Psoas muscle (tissue), 8 donors: ENCODE data around the gene GAS2. TPM values are rescaled to one million over a fixed set of nuclear protein-coding genes. Genes with fewer than 3 reads are reported as not detected.

Source experiments
- ATAC-seq, 4 donors: fragments of 200-7000 bp; cut with Tn5 transposase; one replicate each; pipeline ENCODE4 v1.9.1; 2020; ENCODE audit warnings: moderate library complexity in 3 of 4, mild to moderate bottlenecking in 2 of 4
- DNase-seq, 2 donors: peaks; one replicate each; pipeline ENCODE4 v3.0.0-alpha.2; 2020
- H3K27ac ChIP-seq: fragments of 200-600 bp; one replicate; pipeline ENCODE4 v1.8.0; 2022
- H3K27me3 ChIP-seq, 3 donors: fragments of 200-600 bp in 1 of 3; one replicate each; pipeline versions ENCODE4 v1.6.1 to v1.8.0; 2013 to 2022; ENCODE audit warnings: low read length in 2 of 3, mild to moderate bottlenecking in 2 of 3, moderate library complexity in 1 of 3; ENCODE audit not compliant: insufficient read depth in 3 of 3
- H3K36me3 ChIP-seq, 2 donors: fragments of 200-600 bp in 1 of 2; one replicate each; pipeline versions ENCODE4 v1.6.1 to v1.8.0; 2013 to 2022; ENCODE audit warnings: low read depth in 1 of 2, mild to moderate bottlenecking in 1 of 2, moderate library complexity in 1 of 2; ENCODE audit not compliant: insufficient read depth in 1 of 2
- H3K4me1 ChIP-seq: fragments of 200-600 bp; one replicate; pipeline ENCODE4 v1.8.0; 2022
- H3K4me3 ChIP-seq: fragments of 200-600 bp; one replicate; pipeline ENCODE4 v1.8.0; 2022; ENCODE audit warnings: mild to moderate bottlenecking
- H3K9me3 ChIP-seq: fragments of 200-600 bp; one replicate; pipeline ENCODE4 v1.8.0; 2022
- whole genome bisulfite sequencing, 3 donors: extraction: QIAGEN DNeasy Blood & Tissue Kit; methylation state at CpG; one replicate each; pipeline versions ENCODE4 v1.1.6 to v1.1.7; 2013; 5-methylcytosine and 5-hydroxymethylcytosine counted together
- intact Hi-C, 2 donors: fragments of 100-400 bp; cut with DNase I; formaldehyde crosslinking; loops; one replicate each; pipeline versions ENCODE4 v1.11.0 to v1.14.2; 2022
- polyA plus RNA-seq, 3 donors: library from polyadenylated mRNA; stranded (reverse); fragments of 200-250 nt; gene quantifications; one replicate each; pipeline ENCODE4 v1.2.3, GENCODE V29; 2013
- total RNA-seq, 4 donors: library from RNA; stranded (reverse); fragmentation: NEBNext Ultra II Directional in 2 of 4; extraction: Animal tissue kit (Norgen Biotek cat#: 25700) in 2 of 4; gene quantifications; one replicate each; pipeline versions ENCODE4 v1.2.1 to v1.2.4, GENCODE V29; 2021 to 2023
- TF ChIP-seq, protein P1 (sequence below): fragments of 200-600 bp; IDR thresholded peaks from one replicate; pipeline ENCODE4 v1.8.0; 2022; ENCODE audit warnings: antibody characterized with exemption
- donor health status: healthy with polysubstance abuse.
- donor health status: DM: no; HTN: no; CAD: no; lungs with moderate emphysema.
- donor health status: Bipolar disorder and iron deficiency.
- donor health status: healthy.
- donor health status: DM: yes; HTN: yes; CAD: no.
- donor health status: DM: no; HTN: no; CAD: no.
- donor health status: DM: no; HTN: no; CAD: no.
- donor health status: DM: yes; HTN: yes; CAD: no.

The GAS2 gene
- total and polyA plus RNA-seq, 7 donors = 0.51 to 4.6 (median 2.8) TPM

GRCh38 chr11:22690871-22691270 is 24.5 kb downstream of the GAS2 start:
- H3K4me3 ChIP-seq = no peak overlapping the region
- peaks cover 0 to 4% of the 10 kb centered on the region in 2 donors for H3K36me3 ChIP-seq
- DNase-seq (no peak), ATAC-seq (no peak)
- WGBS, 3 donors = 70 to 80% (median 77%) methylated on average over 4 of the region's 4 CpGs
- intact Hi-C loops = no loop called here
- H3K27ac ChIP-seq = no peak overlapping the region
- no peaks in the 10 kb centered on the region for H3K27me3 ChIP-seq
- TF ChIP-seq, protein P1, sequence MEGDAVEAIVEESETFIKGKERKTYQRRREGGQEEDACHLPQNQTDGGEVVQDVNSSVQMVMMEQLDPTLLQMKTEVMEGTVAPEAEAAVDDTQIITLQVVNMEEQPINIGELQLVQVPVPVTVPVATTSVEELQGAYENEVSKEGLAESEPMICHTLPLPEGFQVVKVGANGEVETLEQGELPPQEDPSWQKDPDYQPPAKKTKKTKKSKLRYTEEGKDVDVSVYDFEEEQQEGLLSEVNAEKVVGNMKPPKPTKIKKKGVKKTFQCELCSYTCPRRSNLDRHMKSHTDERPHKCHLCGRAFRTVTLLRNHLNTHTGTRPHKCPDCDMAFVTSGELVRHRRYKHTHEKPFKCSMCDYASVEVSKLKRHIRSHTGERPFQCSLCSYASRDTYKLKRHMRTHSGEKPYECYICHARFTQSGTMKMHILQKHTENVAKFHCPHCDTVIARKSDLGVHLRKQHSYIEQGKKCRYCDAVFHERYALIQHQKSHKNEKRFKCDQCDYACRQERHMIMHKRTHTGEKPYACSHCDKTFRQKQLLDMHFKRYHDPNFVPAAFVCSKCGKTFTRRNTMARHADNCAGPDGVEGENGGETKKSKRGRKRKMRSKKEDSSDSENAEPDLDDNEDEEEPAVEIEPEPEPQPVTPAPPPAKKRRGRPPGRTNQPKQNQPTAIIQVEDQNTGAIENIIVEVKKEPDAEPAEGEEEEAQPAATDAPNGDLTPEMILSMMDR = no peak
- H3K4me1 ChIP-seq = no peaks in the 10 kb centered on the region
- H3K9me3 ChIP-seq = no peaks in the 10 kb centered on the region

DNA sequence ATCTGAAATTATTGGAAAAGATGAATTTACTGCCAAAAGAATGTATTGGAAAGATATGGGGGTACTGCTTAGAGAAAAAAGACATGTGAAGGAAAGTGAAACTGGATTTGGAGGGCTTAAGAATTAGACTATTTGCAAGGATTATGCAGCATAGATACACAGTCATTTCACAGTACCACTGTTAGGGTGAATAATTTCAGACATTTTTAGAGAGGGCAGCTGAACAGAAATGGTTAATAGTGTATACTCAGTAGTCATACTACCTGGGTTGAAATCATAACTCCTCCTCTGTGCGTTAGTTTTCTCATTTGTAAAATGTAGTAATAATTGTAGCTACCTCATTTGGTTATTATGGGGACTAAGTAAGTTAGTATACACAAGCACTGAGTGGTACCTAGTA is 33.0 kb downstream of the GAS2 start:
- H3K4me3 ChIP-seq = no peak overlapping the region
- DNase-seq (no peak), ATAC-seq (no peak)
- peaks cover 11% of the 10 kb centered on the region for H3K4me1 ChIP-seq
- H3K27ac ChIP-seq = no peak overlapping the region
- H3K36me3 ChIP-seq = no peaks in the 10 kb centered on the region
- TF ChIP-seq, protein P1 = no peak
- H3K9me3 ChIP-seq = no peaks in the 10 kb centered on the region
- WGBS, 3 donors = 70 to 88% (median 72%) methylated on average over 1 of the region's 1 CpG
- no peaks in the 10 kb centered on the region for H3K27me3 ChIP-seq
- intact Hi-C loops = no loop called here

- Histone ChIP-seq H3K27ac (peak overlapping the region; percentile 25), H3K9me3 (no peaks in the 10 kb centered on the region), H3K27me3 (no peaks in the 10 kb centered on the region), H3K4me1 (peaks cover 11% of the 10 kb centered on the region), H3K36me3 (no peaks in the 10 kb centered on the region), H3K4me3 (no peak overlapping the region)
- intact Hi-C loops = no loop called here
- DNase-seq (no peak), ATAC-seq (no peak)
- TF ChIP-seq, protein P1 = no peak
Observed at GRCh38 chr11:22702031-22702430, 35.6 kb downstream of the GAS2 start.

- intact Hi-C loops = no loop called here
- Histone ChIP-seq H3K9me3 (no peaks in the 10 kb centered on the region), H3K36me3 (no peaks in the 10 kb centered on the region), H3K27ac (peak overlapping the region; percentile 43), H3K27me3 (no peaks in the 10 kb centered on the region), H3K4me3 (peak overlapping the region; percentile 31), H3K4me1 (peaks cover 11% of the 10 kb centered on the region)
- TF ChIP-seq, protein P1 = no peak
- WGBS, 3 donors = 9 to 10% (median 9%) methylated on average over 3 of the region's 3 CpGs
- no peak for DNase-seq
- ATAC-seq = peak; percentile 61 to 94 (median 84)
Observed at GRCh38 chr11:22703040-22703439, 36.6 kb downstream of the GAS2 start.

- WGBS, 3 donors = 44 to 51% (median 50%) methylated on average over 2 of the region's 2 CpGs
- no peaks in the 10 kb centered on the region for H3K27me3 ChIP-seq
- H3K36me3 ChIP-seq = no peaks in the 10 kb centered on the region
- intact Hi-C loops = no loop called here
- ATAC-seq (peak in 2 of 4 donors; percentile 40 to 59), DNase-seq (no peak)
- peak overlapping the region; percentile 31 for H3K4me3 ChIP-seq
- peak overlapping the region; percentile 43 for H3K27ac ChIP-seq
- TF ChIP-seq, protein P1 = no peak
- peaks cover 11% of the 10 kb centered on the region for H3K4me1 ChIP-seq
- H3K9me3 ChIP-seq = no peaks in the 10 kb centered on the region
Observed at GRCh38 chr11:22703591-22703990, 37.2 kb downstream of the GAS2 start.
